Astrocyte of the cerebellum (primary cell): ENCODE measurements around the gene ADGB.

Experiments
- DNase-seq: peaks from one replicate; pipeline ENCODE4 v3.0.0-alpha.2; 2011; ENCODE audit warnings: low read depth
- H3K4me3 ChIP-seq: 2 replicates; pipeline ENCODE4 v1.5.1; 2011; ENCODE audit warnings: mild to moderate bottlenecking, low read depth, low read length, moderate library complexity
- in situ Hi-C: cut with HindIII; loops from 2 replicates; pipeline ENCODE4 v1.10.0; 2017; ENCODE audit warnings: low sequenced_read_pairs
- TF ChIP-seq, protein P1 (sequence below): IDR thresholded peaks from 2 replicates; pipeline ENCODE4 v1.5.1; 2012; ENCODE audit warnings: low read length, low read depth, moderate library complexity, mild to moderate bottlenecking; ENCODE audit errors: missing control alignments

ADGB gene

DNA sequence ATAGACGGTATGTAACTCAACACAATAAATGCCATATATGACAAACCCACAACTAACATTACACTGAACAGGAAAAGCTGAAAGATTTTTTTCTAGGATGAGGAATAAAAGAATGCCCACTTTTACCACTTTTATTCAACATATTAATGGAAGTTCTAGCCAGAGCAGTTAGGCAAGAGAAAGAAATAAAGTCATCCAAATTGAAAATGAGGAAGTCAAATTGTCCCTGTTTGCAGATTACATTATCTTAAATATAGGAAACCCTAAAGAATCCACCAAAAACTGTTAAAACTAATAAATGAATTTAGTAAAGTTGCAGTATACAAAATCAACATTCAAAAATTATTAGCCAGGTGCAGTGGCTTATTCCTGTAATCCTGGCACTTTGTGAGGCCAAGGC, 24.6 kb upstream of the ADGB start:
- DNase-seq, result no peak
- in situ Hi-C loops, result no loop called here
- H3K4me3 ChIP-seq, result no peak overlapping the region
- TF ChIP-seq, protein P1, sequence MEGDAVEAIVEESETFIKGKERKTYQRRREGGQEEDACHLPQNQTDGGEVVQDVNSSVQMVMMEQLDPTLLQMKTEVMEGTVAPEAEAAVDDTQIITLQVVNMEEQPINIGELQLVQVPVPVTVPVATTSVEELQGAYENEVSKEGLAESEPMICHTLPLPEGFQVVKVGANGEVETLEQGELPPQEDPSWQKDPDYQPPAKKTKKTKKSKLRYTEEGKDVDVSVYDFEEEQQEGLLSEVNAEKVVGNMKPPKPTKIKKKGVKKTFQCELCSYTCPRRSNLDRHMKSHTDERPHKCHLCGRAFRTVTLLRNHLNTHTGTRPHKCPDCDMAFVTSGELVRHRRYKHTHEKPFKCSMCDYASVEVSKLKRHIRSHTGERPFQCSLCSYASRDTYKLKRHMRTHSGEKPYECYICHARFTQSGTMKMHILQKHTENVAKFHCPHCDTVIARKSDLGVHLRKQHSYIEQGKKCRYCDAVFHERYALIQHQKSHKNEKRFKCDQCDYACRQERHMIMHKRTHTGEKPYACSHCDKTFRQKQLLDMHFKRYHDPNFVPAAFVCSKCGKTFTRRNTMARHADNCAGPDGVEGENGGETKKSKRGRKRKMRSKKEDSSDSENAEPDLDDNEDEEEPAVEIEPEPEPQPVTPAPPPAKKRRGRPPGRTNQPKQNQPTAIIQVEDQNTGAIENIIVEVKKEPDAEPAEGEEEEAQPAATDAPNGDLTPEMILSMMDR, result no peak

DNA sequence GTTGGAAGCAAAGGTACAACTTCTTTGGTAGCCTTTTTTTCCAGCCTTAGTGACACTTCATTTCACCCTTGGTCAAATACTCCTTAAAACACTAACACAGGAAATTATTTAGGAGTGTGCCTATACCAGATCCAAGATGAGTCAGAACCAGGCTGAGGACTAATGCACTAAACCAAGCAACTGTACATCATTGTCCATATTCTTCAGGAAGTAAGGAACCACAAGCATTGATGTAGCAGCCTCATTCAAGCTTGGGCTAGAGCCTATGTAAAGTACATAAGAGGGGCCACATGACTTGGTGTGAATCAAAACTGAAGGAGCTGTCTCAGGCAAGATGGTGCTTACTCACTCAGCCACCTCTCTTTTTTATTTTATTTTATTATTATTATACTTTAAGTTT, 20.7 kb upstream of the ADGB start:
- in situ Hi-C loops, result no loop called here
- TF ChIP-seq, protein P1, result no peak
- no peak for DNase-seq
- H3K4me3 ChIP-seq, result no peak overlapping the region

DNA sequence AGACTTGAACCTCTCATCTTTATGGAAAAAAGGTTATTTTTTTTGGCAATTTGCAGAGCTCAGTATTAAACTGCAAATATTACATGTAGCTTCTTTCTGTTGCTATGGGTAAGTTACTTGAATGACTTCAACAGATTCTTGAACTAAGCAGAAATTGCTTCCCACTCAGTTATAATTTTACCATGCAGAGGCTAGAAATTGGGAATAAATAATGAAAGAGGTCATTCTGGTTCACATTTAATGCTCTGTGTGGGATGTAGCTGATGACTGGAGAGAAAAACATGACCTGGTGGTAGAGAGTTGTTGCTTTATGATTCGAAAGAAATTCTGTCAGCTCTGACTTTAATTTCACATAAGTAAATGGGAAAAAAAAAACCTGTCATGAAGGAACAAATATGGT, 16.8 kb upstream of the ADGB start:
- TF ChIP-seq, protein P1, result no peak

DNA sequence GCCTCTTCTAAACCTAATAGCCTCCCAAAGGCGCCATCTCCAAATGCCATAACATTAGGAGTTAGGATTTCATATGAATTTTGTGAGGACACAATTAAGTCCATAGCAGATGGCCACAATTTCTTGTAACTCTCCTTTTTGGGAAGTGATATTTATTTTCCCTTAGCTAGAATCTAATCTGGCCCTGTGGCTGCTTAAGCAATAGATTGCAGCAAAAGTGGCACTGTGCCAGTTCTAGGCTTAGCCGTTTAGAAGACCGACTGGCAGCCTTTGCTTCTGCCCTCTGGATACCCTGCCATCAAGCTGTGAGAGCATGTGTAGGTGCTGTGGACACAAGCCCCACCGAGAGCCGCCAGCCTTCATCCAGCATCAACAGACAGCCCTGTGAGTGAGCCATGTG, 15.9 kb upstream of the ADGB start:
- peak; percentile 1 for DNase-seq
- TF ChIP-seq, protein P1, result no peak
- H3K4me3 ChIP-seq, result no peak overlapping the region
- in situ Hi-C loops, result no loop called here

More for the DNA sequence above, 16.8 kb upstream of the ADGB start:
- in situ Hi-C loops, result no loop called here
- no peak overlapping the region for H3K4me3 ChIP-seq
- no peak for DNase-seq

DNA sequence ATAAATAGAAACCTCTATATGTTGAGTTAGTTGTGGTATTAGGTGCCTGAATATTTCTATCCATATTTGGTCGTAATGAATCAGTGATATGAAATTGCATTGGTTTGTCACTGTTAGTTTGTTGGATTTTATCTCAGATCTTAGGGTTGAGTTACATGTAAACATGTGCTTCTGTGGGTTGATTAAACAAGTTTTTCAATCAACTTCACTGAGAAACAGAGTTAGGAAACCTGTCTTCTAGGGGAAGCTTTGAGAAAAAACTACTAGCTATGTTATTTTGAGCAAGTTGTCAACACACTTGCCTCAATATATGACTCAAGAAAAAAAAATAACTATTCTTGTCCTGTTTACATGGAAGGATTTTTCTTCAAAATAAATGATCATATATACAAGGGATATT, 14.8 kb upstream of the ADGB start:
- DNase-seq, result no peak
- TF ChIP-seq, protein P1, result no peak
- no peak overlapping the region for H3K4me3 ChIP-seq
- in situ Hi-C loops, result no loop called here

DNA sequence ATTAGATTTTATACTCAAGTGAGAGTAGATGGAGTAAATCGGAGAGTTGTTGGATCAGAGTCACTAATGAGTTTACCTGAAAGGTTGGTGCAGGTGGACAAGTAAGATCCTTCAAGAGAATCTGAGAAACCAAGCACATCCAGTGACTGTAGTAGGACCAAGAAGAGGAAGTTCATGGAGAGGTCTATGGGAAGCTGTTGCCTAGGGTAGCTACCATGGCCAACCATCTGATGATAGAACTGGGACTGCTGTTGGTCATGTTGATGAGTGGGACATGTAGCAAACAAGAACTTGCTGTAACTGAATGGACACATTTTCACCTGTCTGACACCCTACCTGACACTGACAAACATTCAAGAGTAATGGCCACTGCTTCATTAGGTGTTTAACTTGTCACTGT, 11.3 kb upstream of the ADGB start:
- H3K4me3 ChIP-seq, result no peak overlapping the region
- TF ChIP-seq, protein P1, result no peak
- DNase-seq, result no peak
- in situ Hi-C loops, result no loop called here

DNA sequence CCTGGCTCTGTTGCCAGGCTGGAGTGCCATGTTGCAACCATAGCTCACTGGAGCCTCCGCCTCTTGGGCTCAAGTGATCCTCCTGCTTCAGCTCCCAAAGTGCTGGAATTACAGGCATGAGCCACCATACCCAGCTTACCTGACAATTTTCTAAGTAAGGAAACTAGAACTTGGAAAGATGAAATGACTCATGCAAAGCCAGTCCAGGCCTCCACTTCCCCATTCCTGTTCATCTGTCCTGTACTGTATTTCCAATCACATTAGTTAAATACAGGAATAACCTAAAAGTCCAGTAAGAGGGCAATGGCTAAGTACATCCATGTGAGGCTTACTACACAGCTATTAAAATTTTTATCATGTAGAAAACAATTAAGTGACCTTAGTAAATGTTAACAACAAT, 8.3 kb upstream of the ADGB start:
- TF ChIP-seq, protein P1, result no peak
- DNase-seq, result no peak
- no peak overlapping the region for H3K4me3 ChIP-seq
- in situ Hi-C loops, result no loop called here
